Natural killer cell treated with Interleukin-12 subunit alpha and Interleukin-12 subunit beta and Interleukin-15 and Interleukin-18, amount 100 ng/mL, for 72 hours (primary cell): ENCODE results near the gene ZMAT3. TPM values are rescaled to one million over a fixed set of nuclear protein-coding genes. Genes with fewer than 3 reads are reported as not detected.

Source experiments
- ATAC-seq, 2 donors: fragments of 150-1000 bp; cut with Tn5 transposase in 1 of 2; sonication (Bioruptor Pico), chemical (Tn5 transposase) in 1 of 2; 2 replicates each; pipeline ENCODE4 v1.10.0; 2021
- DNase-seq: peaks from one replicate; pipeline ENCODE4 v3.0.0; 2022; ENCODE audit warnings: low spot score
- H3K27ac Mint-ChIP-seq, 2 donors: 1 replicate in 1 of 2; 2 replicates in 1 of 2; pipeline ENCODE4 v1.8.0; 2022; ENCODE audit warnings: mixed read lengths in 2 of 2, mild to moderate bottlenecking in 1 of 2, moderate library complexity in 1 of 2
- H3K27me3 Mint-ChIP-seq, 2 donors: 1 replicate in 1 of 2; 2 replicates in 1 of 2; pipeline ENCODE4 v1.8.0; 2022; ENCODE audit warnings: mixed read lengths in 2 of 2
- H3K36me3 Mint-ChIP-seq: one replicate; pipeline ENCODE4 v1.8.0; 2022; ENCODE audit warnings: mixed read lengths
- H3K4me1 Mint-ChIP-seq, 2 donors: 1 replicate in 1 of 2; 2 replicates in 1 of 2; pipeline ENCODE4 v1.8.0; 2022; ENCODE audit warnings: low read depth in 2 of 2, mixed read lengths in 2 of 2, mild to moderate bottlenecking in 1 of 2
- H3K4me3 Mint-ChIP-seq: one replicate; pipeline ENCODE4 v1.8.0; 2022; ENCODE audit warnings: mixed read lengths
- H3K9me3 Mint-ChIP-seq: 2 replicates; pipeline ENCODE4 v1.8.0; 2022; ENCODE audit warnings: mixed read lengths
- total RNA-seq, 2 donors: library from RNA; stranded (reverse); gene quantifications; one replicate each; pipeline ENCODE4 v1.2.3, GENCODE V29; 2022

ZMAT3 gene
- total RNA-seq, 2 donors from 2014 or later: 17.4 to 28.4 TPM

- Mint-ChIP-seq H3K4me3 (no peak overlapping the region), H3K27ac (no peak overlapping the region), H3K36me3 (no peaks in the 10 kb centered on the region), H3K4me1 (peaks cover 4 to 8% of the 10 kb centered on the region in 2 donors), H3K9me3 (no peaks in the 10 kb centered on the region), H3K27me3 (peaks cover 4 to 8% of the 10 kb centered on the region in 2 donors)
- ATAC-seq (no peak), DNase-seq (no peak)
Measured at GRCh38 chr3:179081885-179082284, 10.3 kb upstream of the ZMAT3 start.

- Mint-ChIP-seq H3K36me3 (no peaks in the 10 kb centered on the region), H3K4me1 (peaks cover 4 to 8% of the 10 kb centered on the region in 2 donors), H3K4me3 (no peak overlapping the region), H3K27ac (no peak overlapping the region), H3K27me3 (peaks cover 2 to 8% of the 10 kb centered on the region in 2 donors), H3K9me3 (no peaks in the 10 kb centered on the region)
- no peak for DNase-seq
- peak in 1 of 2 donors; percentile 62 for ATAC-seq
Measured at GRCh38 chr3:179079537-179079936, 7.9 kb upstream of the ZMAT3 start.

- no peak overlapping the region for H3K4me3 Mint-ChIP-seq
- no peak overlapping the region for H3K27ac Mint-ChIP-seq
- peaks cover 8 to 9% of the 10 kb centered on the region in 2 donors for H3K4me1 Mint-ChIP-seq
- H3K36me3 Mint-ChIP-seq: no peaks in the 10 kb centered on the region
- H3K9me3 Mint-ChIP-seq: no peaks in the 10 kb centered on the region
- no peak for DNase-seq
- ATAC-seq: no peak
- peaks cover 2 to 6% of the 10 kb centered on the region in 2 donors for H3K27me3 Mint-ChIP-seq
Measured at GRCh38 chr3:179076243-179077027, 4.8 kb upstream of the ZMAT3 start.

- Mint-ChIP-seq H3K4me1 (peaks cover 12 to 14% of the 10 kb centered on the region in 2 donors), H3K4me3 (no peak overlapping the region), H3K27me3 (no peaks in the 10 kb centered on the region), H3K9me3 (no peaks in the 10 kb centered on the region), H3K27ac (no peak overlapping the region), H3K36me3 (peaks cover 5% of the 10 kb centered on the region)
- ATAC-seq (no peak), DNase-seq (no peak)
Measured at GRCh38 chr3:179074656-179075055, 3.0 kb upstream of the ZMAT3 start.

GRCh38 chr3:179073816-179074215 is 2.2 kb upstream of the ZMAT3 start:
- Mint-ChIP-seq H3K27me3 (no peaks in the 10 kb centered on the region), H3K4me3 (peak overlapping the region; percentile 52), H3K36me3 (peaks cover 5% of the 10 kb centered on the region), H3K4me1 (peaks cover 15 to 18% of the 10 kb centered on the region in 2 donors), H3K9me3 (no peaks in the 10 kb centered on the region), H3K27ac (peak overlapping the region; percentile 9 to 20)
- DNase-seq (no peak), ATAC-seq (no peak)

- peak; percentile 69 for DNase-seq
- Mint-ChIP-seq H3K27me3 (no peaks in the 10 kb centered on the region), H3K9me3 (no peaks in the 10 kb centered on the region), H3K4me3 (peak overlapping the region; percentile 95), H3K27ac (peak overlapping the region; percentile 74 to 88), H3K36me3 (peaks cover 5% of the 10 kb centered on the region), H3K4me1 (peaks cover 21 to 25% of the 10 kb centered on the region in 2 donors)
- peak; percentile 72 to 80 for ATAC-seq
Measured at GRCh38 chr3:179072100-179072438, 460 bp upstream of the ZMAT3 start.

- Mint-ChIP-seq H3K36me3 (peaks cover 10% of the 10 kb centered on the region), H3K27me3 (no peaks in the 10 kb centered on the region), H3K4me1 (peaks cover 21 to 28% of the 10 kb centered on the region in 2 donors), H3K9me3 (no peaks in the 10 kb centered on the region), H3K27ac (peak overlapping the region; percentile 74 to 88), H3K4me3 (peak overlapping the region; percentile 95)
- DNase-seq: no peak
- ATAC-seq: no peak
Measured at GRCh38 chr3:179071027-179071322, 634 bp downstream of the ZMAT3 start.

- Mint-ChIP-seq H3K27ac (peak overlapping the region in 1 of 2 donors; percentile 26), H3K27me3 (no peaks in the 10 kb centered on the region), H3K9me3 (no peaks in the 10 kb centered on the region), H3K4me1 (peaks cover 22 to 30% of the 10 kb centered on the region in 2 donors), H3K4me3 (no peak overlapping the region), H3K36me3 (peaks cover 14% of the 10 kb centered on the region)
- ATAC-seq (no peak), DNase-seq (no peak)
Measured at GRCh38 chr3:179069762-179070390, 1.7 kb downstream of the ZMAT3 start.

GRCh38 chr3:179068779-179069530 is 2.7 kb downstream of the ZMAT3 start:
- Mint-ChIP-seq H3K27ac (peak overlapping the region in 1 of 2 donors; percentile 26), H3K36me3 (peaks cover 21% of the 10 kb centered on the region), H3K9me3 (no peaks in the 10 kb centered on the region), H3K4me1 (peaks cover 28 to 35% of the 10 kb centered on the region in 2 donors), H3K4me3 (peak overlapping the region; percentile 1), H3K27me3 (no peaks in the 10 kb centered on the region)
- ATAC-seq: no peak
- no peak for DNase-seq

GRCh38 chr3:179067839-179068238 is 3.8 kb downstream of the ZMAT3 start:
- H3K4me1 Mint-ChIP-seq: peaks cover 28 to 32% of the 10 kb centered on the region in 2 donors
- no peak overlapping the region for H3K4me3 Mint-ChIP-seq
- H3K36me3 Mint-ChIP-seq: peaks cover 21% of the 10 kb centered on the region
- no peaks in the 10 kb centered on the region for H3K9me3 Mint-ChIP-seq
- DNase-seq (no peak), ATAC-seq (no peak)
- H3K27me3 Mint-ChIP-seq: no peaks in the 10 kb centered on the region
- H3K27ac Mint-ChIP-seq: no peak overlapping the region

- ATAC-seq (no peak), DNase-seq (no peak)
- Mint-ChIP-seq H3K9me3 (no peaks in the 10 kb centered on the region), H3K27ac (no peak overlapping the region), H3K4me3 (no peak overlapping the region), H3K27me3 (no peaks in the 10 kb centered on the region), H3K4me1 (peaks cover 28 to 36% of the 10 kb centered on the region in 2 donors), H3K36me3 (peaks cover 21% of the 10 kb centered on the region)
Measured at GRCh38 chr3:179067291-179067690, 4.3 kb downstream of the ZMAT3 start.

- Mint-ChIP-seq H3K36me3 (peaks cover 16% of the 10 kb centered on the region), H3K4me3 (no peak overlapping the region), H3K9me3 (no peaks in the 10 kb centered on the region), H3K27me3 (no peaks in the 10 kb centered on the region), H3K4me1 (peaks cover 22 to 33% of the 10 kb centered on the region in 2 donors), H3K27ac (no peak overlapping the region)
- no peak for ATAC-seq
- DNase-seq: no peak
Measured at GRCh38 chr3:179063945-179064560, 7.6 kb downstream of the ZMAT3 start.

- H3K4me1 Mint-ChIP-seq: peaks cover 8 to 10% of the 10 kb centered on the region in 2 donors
- no peak overlapping the region for H3K27ac Mint-ChIP-seq
- H3K9me3 Mint-ChIP-seq: no peaks in the 10 kb centered on the region
- H3K36me3 Mint-ChIP-seq: peaks cover 6% of the 10 kb centered on the region
- DNase-seq (no peak), ATAC-seq (no peak)
- H3K27me3 Mint-ChIP-seq: no peaks in the 10 kb centered on the region
- H3K4me3 Mint-ChIP-seq: no peak overlapping the region
Measured at GRCh38 chr3:179056326-179056725, 15.3 kb downstream of the ZMAT3 start.
